Measurements from ENCODE around the gene ARHGAP32. TPM values are rescaled to one million over a fixed set of nuclear protein-coding genes. Genes with fewer than 3 reads are reported as not detected.
A peak's percentile ranks its signal among the peaks of the same experiment; 100 is the strongest.

ARHGAP32 gene
- total RNA-seq, 2 experiments from 2014 or later, result 8.7 to 10.0 TPM

- H3K4me1 ChIP-seq (ENCODE audit: insufficient read depth, low read length), result no peaks in the 10 kb centered on the region
- Mint-ChIP-seq H3K4me3 (no peak overlapping the region), H3K4me1 (ENCODE audit: low read depth) (no peaks in the 10 kb centered on the region), H3K36me3 (ENCODE audit: low read depth) (peaks cover 8% of the 10 kb centered on the region), H3K27me3 (no peaks in the 10 kb centered on the region), H3K9me3 (no peaks in the 10 kb centered on the region), H3K27ac (no peak overlapping the region)
- DNase-seq (no peak), ATAC-seq (ENCODE audit: poor library complexity) (no peak)
- intact Hi-C loops (cut with DNase I, micrococcal nuclease), result no loop called here
- peaks cover 0 to 7% of the 10 kb centered on the region in 2 experiments for H3K9me3 ChIP-seq (ENCODE audit: control insufficient read depth in 1 of 2, insufficient read depth in 1 of 2, low read length in 2 of 2)
- no peak for TF ChIP-seq CTCF (IDR thresholded peaks at IDR 0.05)
- ChIA-PET CTCF (no interaction called here), POLR2A (no interaction called here)
- H3K27ac ChIP-seq (ENCODE audit: low read depth in 1 of 2, low read length in 2 of 2), result no peak overlapping the region
- no peaks in the 10 kb centered on the region for H3K36me3 ChIP-seq (ENCODE audit: insufficient read depth, low read length)
- no peaks in the 10 kb centered on the region for H3K27me3 ChIP-seq (ENCODE audit: control insufficient read depth in 1 of 2, insufficient read depth in 2 of 2, low read length in 2 of 2)
- no peak overlapping the region for H3K4me3 ChIP-seq (ENCODE audit: low read length)
Observed at GRCh38 chr11:129034001-129034400, 158.1 kb downstream of the ARHGAP32 start.

- Histone ChIP-seq H3K36me3 (ENCODE audit: insufficient read depth, low read length) (no peaks in the 10 kb centered on the region), H3K4me1 (ENCODE audit: insufficient read depth, low read length) (peaks cover 3% of the 10 kb centered on the region), H3K27ac (ENCODE audit: low read depth in 1 of 2, low read length in 2 of 2) (no peak overlapping the region), H3K4me3 (ENCODE audit: low read length) (peak overlapping the region; percentile 6), H3K9me3 (ENCODE audit: control insufficient read depth in 1 of 2, insufficient read depth in 1 of 2, low read length in 2 of 2) (no peaks in the 10 kb centered on the region), H3K27me3 (ENCODE audit: control insufficient read depth in 1 of 2, insufficient read depth in 2 of 2, low read length in 2 of 2) (no peaks in the 10 kb centered on the region)
- DNase-seq (peak in 7 of 14 experiments; percentile 2 to 51 (median 15)), ATAC-seq (ENCODE audit: poor library complexity) (peak; percentile 87)
- Mint-ChIP-seq H3K36me3 (ENCODE audit: low read depth) (no peaks in the 10 kb centered on the region), H3K9me3 (no peaks in the 10 kb centered on the region), H3K4me3 (peak overlapping the region; percentile 72), H3K4me1 (ENCODE audit: low read depth) (peaks cover 44% of the 10 kb centered on the region), H3K27ac (peak overlapping the region; percentile 34), H3K27me3 (no peaks in the 10 kb centered on the region)
- no peak for TF ChIP-seq CTCF (IDR thresholded peaks at IDR 0.05)
- CTCF ChIA-PET, result no interaction called here
- POLR2A ChIA-PET, result interaction anchor here (1.0 kb wide), 1 partner anchor 1046 kb away, joined by 3 read pairs; the partner anchor contains the start of gene APLP2
- intact Hi-C loops (cut with DNase I, micrococcal nuclease), result no loop called here
Observed at GRCh38 chr11:129023968-129024676, 168.0 kb downstream of the ARHGAP32 start.

DNA sequence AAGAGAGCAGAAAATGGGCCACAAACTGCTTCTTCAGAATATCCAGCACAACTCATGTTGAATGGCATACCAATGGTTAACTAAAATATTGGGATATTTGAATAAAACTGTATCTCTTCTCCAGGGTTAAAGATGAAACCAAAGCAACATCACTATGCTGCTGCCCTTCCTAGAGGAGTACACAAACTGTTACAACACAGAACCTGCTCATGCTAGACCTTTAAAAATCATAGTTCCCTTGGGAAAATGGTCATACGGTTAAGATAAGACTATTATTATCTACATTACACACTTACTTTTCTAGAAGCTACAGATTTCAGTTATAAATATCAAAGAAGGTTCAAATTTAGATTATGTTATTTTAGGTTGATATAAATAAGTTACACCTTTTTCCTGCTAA, 170.8 kb downstream of the ARHGAP32 start:
- TF ChIP-seq CTCF (IDR thresholded peaks at IDR 0.05), result no peak
- Histone ChIP-seq H3K4me1 (ENCODE audit: insufficient read depth, low read length) (peaks cover 3% of the 10 kb centered on the region), H3K27me3 (ENCODE audit: control insufficient read depth in 1 of 2, insufficient read depth in 2 of 2, low read length in 2 of 2) (no peaks in the 10 kb centered on the region), H3K36me3 (ENCODE audit: insufficient read depth, low read length) (no peaks in the 10 kb centered on the region), H3K4me3 (ENCODE audit: low read length) (no peak overlapping the region), H3K27ac (ENCODE audit: low read depth in 1 of 2, low read length in 2 of 2) (no peak overlapping the region), H3K9me3 (ENCODE audit: control insufficient read depth in 1 of 2, insufficient read depth in 1 of 2, low read length in 2 of 2) (no peaks in the 10 kb centered on the region)
- Mint-ChIP-seq H3K36me3 (ENCODE audit: low read depth) (peaks cover 4% of the 10 kb centered on the region), H3K4me1 (ENCODE audit: low read depth) (peaks cover 50% of the 10 kb centered on the region), H3K9me3 (no peaks in the 10 kb centered on the region), H3K4me3 (peak overlapping the region; percentile 36), H3K27me3 (no peaks in the 10 kb centered on the region), H3K27ac (peak overlapping the region; percentile 77)
- ChIA-PET POLR2A (no interaction called here), CTCF (interaction anchor here (0.7 kb wide), 1 partner anchor 1065 kb away, joined by 3 read pairs; no protein-coding TSS in a partner anchor)
- ATAC-seq (ENCODE audit: poor library complexity) (no peak), DNase-seq (no peak)
- intact Hi-C loops (cut with DNase I, micrococcal nuclease), result no loop called here
